Neural progenitor cell (in vitro differentiated cells): ENCODE measurements around the gene KIF11.

Source experiments
- EZH2phosphoT487 ChIP-seq: fragments of 200-600 bp; sonication (generic); IDR thresholded peaks from 2 replicates; pipeline ENCODE4 v1.6.1; 2017; ENCODE audit warnings: antibody characterized with exemption
- TF ChIP-seq, protein P1 (sequence below): fragments of 200-600 bp; sonication (generic); IDR thresholded peaks from 2 replicates; pipeline ENCODE4 v1.5.1; 2017; ENCODE audit warnings: antibody characterized with exemption, mild to moderate bottlenecking

GRCh38 chr10:92559046-92559445, 33.9 kb upstream of the KIF11 start:
- TF ChIP-seq, protein P1, sequence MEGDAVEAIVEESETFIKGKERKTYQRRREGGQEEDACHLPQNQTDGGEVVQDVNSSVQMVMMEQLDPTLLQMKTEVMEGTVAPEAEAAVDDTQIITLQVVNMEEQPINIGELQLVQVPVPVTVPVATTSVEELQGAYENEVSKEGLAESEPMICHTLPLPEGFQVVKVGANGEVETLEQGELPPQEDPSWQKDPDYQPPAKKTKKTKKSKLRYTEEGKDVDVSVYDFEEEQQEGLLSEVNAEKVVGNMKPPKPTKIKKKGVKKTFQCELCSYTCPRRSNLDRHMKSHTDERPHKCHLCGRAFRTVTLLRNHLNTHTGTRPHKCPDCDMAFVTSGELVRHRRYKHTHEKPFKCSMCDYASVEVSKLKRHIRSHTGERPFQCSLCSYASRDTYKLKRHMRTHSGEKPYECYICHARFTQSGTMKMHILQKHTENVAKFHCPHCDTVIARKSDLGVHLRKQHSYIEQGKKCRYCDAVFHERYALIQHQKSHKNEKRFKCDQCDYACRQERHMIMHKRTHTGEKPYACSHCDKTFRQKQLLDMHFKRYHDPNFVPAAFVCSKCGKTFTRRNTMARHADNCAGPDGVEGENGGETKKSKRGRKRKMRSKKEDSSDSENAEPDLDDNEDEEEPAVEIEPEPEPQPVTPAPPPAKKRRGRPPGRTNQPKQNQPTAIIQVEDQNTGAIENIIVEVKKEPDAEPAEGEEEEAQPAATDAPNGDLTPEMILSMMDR: no peak
- no peak for TF ChIP-seq EZH2phosphoT487
